ENCODE results near the gene GPR35.
"Not testable (repeated sequence)": the region's sequence is repeated elsewhere in the genome, so short reads cannot be mapped to it uniquely, and the experiment has no call there.

GRCh38 chr2:240678909-240679308, 53.6 kb downstream of the GPR35 start:
- not testable (repeated sequence) for TF ChIP-seq POLR2A (IDR thresholded peaks at IDR 0.05; ENCODE audit: low read depth); CTCF (IDR thresholded peaks at IDR 0.05); EP300 (IDR thresholded peaks at IDR 0.05); POLR2AphosphoS5 (IDR thresholded peaks at IDR 0.05)
